Erythroblast (primary cell): ENCODE results near the gene CAPN7.
A peak's percentile ranks its signal among the peaks of the same experiment; 100 is the strongest.

Experiments
- DNase-seq, 2 experiments: peaks; one replicate each; lab custom pipeline; 2025; lab: John Stamatoyannopoulos, UW
- GATA1 ChIP-seq: IDR thresholded peaks from 2 replicates; pipeline ENCODE4 v1.6.1; 2011; ENCODE audit warnings: low read depth, mild to moderate bottlenecking, control low read depth, low read length, moderate library complexity
- POLR2A ChIP-seq: IDR thresholded peaks from 2 replicates; pipeline ENCODE4 v1.6.1; 2011; ENCODE audit warnings: mild to moderate bottlenecking, low read length

The CAPN7 gene

DNA sequence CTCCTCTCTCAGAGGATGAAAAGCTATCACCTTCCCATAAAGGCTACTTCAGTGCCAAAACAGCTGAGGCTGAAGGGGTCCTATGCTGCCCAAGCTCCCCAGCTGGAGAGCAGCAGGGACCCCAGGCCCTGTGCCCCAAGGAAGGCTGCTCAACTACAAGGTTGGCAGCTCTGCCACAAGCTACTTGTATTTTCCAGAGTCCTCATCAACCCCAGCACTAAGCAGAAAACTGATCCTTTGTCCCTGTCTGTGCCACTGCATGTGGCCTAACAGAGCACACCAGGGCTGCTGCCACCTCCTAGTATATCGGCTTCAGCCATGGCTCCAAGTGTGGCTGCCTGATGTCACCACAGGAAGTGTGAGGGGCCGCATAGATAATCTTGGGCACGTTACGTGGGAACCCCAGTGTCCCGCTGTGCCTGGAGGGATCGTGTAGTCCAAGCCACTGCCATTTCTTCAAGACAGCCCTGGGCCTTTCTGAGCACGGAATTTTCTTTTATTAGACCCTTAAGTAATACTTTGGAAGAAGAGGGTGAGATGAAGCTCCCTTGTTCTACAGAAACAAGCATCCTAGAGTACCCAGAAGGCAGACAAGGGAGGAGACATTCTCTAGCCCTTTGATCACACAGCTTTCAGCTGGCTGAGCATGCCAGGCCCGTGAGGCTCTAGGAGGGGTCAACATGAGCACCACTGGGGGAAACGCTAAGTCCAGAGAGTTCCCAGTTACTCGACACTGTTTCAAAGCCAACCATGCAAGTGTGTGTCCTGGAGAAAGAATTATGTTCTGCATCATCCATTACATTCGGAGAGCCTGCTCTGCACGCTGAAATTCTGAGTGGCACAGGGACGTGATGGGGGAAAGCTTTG is 60.7 kb downstream of the CAPN7 start:
- TF ChIP-seq GATA1 (no peak), POLR2A (no peak)
- DNase-seq: no peak

DNA sequence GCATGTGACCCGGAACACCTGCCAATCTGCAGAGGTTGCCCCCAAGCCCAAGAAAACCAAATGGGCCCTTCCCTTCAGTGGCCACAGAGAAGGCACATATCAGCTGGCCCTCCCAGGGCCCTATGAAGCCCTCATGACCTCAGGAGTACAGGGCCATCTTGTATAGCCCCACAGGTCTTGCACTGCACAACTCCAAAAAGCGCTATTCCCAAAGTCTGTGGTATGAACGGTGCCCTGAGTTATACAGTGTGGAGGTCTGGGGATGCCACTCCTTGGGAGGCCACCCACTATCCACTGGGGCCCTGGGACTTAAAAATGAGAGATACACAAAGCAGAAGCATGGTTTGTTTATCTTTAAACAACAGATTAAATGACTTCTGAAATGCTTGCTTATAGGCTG is 61.5 kb downstream of the CAPN7 start:
- no peak for DNase-seq

DNA sequence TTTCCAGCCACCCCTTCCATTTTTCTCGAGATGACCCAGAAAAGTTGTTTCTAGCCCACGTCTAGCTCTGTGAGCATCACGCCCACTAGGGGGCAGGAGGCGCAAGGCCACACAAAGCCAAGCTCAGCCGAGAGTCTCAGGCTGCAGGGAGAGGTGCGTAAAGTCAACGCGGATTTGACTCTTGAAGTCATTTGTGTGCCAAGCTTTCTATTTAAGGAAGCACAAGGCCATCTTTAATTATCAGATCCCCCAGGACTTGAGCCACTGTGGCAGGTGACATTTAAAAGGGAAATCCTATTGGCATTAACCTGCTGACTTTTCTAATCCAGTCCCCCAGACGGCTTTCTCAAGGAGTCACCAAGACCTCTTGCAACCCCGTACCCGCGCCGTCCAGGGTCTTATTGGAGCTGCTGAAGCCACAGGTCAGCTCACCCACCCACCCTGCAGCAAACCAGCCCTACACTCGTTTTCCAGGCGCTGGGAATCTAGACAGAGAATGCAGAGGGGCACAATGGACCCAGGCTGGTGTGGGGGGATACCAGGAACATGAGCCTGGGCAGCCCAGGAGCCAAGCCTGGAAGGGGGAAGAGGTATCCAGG is 62.1 kb downstream of the CAPN7 start:
- DNase-seq: peak; percentile 80 to 90
- TF ChIP-seq GATA1: no peak
- TF ChIP-seq POLR2A: no peak

More for the DNA sequence above, 61.5 kb downstream of the CAPN7 start:
- TF ChIP-seq POLR2A (no peak), GATA1 (no peak)

DNA sequence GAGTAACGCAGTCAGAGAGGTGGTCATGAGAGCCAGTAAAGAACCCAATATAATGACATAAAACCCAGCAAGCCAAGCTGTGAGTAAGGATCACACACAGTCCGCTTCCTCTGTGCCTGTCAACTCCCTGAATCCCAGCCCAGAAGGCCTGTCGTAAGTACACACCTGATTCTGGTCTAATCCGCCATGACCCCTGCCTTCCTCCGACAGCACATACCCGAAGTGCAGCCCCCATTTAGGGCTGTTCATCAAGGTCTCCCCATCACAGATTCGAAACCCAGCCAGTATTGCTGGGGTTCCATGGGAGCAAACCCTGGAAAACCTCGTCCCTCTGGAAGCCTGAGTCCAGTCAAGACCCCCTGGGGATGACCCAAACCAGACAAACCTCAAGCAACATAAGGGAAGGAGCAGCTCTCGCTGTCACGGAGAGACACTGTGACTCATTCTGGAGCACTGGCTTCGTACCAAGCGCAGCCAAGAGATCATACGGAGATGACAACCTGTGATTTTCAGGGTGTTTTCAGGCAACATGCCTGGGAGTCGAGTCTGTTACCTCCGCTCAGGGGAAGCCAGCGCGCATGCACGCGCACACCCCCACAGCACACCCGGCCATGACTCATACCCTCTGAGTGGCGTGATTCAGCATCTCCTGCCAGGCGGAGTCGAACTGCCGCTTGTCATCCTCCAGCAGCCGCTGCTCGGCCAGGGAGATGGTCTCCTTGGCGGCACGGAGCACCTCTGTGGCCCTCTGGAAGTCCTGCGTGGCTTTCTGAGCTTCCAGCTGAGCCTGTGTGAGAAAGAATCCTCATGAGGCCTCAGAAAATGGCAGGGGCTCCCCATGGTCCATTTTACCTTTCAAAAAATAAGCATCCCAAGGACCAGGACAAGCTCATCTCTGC is 63.3 kb downstream of the CAPN7 start:
- DNase-seq: peak; percentile 90 to 96
- TF ChIP-seq GATA1 (no peak), POLR2A (peak; percentile 64)

DNA sequence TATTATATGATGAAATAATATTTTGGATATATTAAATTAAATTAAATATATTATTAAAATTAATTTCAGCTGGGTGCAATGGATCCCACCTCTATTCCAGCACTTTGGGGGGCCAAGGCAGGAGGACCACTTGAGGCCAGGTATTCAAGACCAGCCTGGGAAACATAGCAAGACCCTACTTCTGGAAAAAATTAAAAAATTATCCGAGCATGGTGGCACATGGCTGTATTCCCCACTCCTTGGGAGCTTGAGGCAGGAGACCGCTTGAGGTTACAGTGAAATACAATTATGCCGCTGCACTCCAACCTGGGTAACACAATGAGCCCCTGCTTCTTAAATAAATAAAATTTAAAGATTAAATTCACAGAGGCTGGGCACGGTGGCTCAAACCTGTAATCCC is 65.0 kb downstream of the CAPN7 start:
- no peak for TF ChIP-seq GATA1
- TF ChIP-seq POLR2A: no peak
- no peak for DNase-seq

DNA sequence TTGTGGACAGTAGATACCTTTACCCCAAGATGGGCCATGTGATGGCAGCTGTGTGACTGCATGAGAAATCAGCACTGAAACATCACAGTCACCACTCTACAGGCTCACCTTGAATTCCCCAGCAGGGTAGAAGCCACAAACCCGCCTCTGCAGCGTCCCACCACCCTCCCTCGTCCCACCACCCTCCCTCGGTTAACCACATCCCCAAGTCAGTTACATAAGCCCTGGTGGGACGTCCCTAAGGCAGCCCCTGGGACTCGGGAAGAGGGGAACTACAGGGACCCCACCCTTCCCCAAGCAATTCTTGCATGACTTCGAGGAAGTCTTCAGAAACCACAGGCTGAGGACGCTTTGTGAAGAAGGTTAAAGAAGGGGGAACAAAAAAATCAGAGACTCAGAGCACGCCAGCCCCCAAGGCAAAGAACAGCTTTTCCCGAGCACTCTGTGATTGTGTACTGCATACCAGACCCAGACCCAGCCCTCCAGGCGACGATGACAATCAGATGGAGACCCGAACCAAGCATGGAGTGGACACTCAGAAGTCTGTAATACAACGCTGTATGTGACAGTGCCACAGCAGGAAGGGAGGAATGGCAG is 65.8 kb downstream of the CAPN7 start:
- no peak for DNase-seq
- TF ChIP-seq POLR2A: no peak
- no peak for TF ChIP-seq GATA1

DNA sequence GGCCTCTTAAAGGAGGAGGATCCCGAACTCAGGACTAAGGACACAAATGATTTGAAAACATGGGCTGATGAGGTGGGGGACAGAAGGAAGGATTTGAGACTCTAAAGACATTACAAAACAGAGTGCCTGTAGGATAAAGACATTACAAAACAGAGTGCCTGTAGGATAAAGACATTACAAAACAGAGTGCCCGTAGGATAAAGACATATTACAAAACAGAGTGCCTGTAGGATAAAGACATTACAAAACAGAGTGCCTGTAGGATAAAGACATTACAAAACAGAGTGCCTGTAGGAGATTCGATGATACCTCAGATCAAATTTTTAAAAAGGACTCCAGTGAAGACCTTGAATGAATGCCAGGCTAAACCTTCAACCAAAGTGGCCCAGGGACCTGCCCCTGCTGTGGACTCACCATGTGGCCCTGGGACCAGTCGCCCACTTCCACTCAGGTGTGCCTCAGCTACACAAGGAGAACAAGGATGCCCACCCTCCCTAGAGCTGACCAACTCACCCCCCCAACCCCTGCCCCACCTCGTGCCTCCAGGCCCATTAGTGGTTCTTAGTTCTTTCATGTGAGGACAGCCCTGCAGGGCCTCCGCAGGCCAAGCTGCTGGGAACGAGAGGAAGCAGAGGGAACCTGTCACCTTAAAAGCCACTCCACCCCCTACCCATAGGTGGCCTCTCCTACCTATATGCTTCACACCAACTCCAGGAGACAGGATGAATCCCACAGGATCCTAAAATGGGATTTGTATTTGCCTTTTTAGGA is 66.6 kb downstream of the CAPN7 start:
- no peak for DNase-seq
- TF ChIP-seq GATA1 (no peak), POLR2A (no peak)

DNA sequence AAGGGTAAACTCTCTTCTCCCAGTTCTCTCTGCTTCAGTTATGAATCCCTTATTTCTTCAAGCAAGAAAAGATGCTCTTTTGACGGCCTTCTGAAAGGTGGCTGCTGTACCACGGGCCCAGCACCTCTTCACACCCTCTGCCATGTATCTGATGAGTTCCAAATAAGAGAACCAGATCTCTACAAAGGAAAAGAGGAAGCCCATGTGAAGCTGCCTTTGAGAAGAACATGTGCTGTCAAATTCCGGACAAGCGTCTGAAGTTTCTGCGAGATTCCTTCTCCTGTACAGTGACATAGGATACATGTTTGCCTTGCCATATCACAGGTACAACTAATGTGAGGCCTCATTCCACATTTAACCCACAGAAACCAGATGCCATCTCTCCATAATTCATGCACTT is 67.2 kb downstream of the CAPN7 start:
- DNase-seq: no peak
- TF ChIP-seq GATA1 (no peak), POLR2A (no peak)

DNA sequence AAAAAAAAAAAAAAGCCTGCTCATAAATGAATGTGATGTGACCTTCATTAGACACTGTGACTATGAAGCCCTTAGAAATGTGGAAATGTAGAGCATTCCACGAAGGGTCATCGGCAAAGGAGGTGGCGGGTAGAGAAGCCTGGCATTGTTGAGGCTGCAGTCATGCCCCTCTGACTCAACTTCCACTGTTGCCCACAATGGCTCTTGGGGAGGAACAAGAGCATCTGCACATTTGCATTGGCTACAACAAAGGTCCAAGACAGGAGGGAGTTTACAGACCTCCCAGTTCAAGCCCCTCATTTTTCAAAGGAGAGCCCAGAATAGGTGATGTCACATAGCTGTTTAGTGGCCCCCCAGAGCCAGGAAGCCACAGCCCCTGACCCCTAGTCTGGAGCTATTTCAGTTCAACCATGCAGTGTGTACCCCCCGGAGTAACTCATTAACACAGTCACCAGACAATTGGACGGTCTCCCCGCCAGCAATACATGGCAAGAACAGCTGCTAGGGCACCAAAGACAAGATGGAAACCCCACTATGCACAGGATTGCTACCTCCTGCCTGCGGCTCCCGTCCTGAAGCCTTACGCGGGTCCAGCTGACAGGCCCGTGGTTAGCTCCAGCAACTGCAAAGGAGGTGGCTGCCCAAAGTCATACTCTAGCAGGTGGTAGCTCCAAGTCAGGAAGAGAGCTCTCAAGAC is 70.1 kb downstream of the CAPN7 start:
- no peak for DNase-seq
- TF ChIP-seq GATA1: no peak
- TF ChIP-seq POLR2A: no peak

DNA sequence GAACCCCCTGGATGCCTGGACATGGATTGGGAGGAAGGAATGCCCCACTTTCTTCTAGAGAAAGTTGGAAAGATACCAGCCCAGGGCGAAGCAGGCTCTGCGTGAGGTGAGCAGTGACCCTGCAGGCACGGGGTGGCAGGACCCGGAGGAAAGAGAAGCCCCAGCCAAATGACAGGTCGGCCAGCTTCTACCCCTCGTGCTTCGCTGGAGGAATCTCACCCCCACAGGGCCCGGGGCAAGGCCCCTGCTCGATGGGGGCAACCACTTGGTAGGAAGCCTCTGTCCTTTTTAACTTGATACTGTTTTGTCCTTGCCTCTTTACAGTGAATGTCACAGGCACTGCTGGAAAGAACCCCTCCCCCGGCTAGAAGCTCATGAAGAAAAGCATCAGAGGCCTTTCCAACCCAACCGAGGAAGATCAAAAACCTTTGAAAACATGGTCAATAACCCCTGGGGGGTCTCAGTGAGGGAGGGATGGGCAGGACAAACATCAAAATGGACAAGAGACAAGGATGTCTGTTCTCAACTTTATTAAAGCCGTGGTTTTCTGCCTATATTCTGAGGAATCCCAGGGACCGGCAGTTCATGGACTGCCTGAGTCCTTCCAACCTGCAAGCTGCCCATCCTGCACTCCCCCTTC is 71.9 kb downstream of the CAPN7 start:
- DNase-seq: no peak
- TF ChIP-seq GATA1 (no peak), POLR2A (no peak)

DNA sequence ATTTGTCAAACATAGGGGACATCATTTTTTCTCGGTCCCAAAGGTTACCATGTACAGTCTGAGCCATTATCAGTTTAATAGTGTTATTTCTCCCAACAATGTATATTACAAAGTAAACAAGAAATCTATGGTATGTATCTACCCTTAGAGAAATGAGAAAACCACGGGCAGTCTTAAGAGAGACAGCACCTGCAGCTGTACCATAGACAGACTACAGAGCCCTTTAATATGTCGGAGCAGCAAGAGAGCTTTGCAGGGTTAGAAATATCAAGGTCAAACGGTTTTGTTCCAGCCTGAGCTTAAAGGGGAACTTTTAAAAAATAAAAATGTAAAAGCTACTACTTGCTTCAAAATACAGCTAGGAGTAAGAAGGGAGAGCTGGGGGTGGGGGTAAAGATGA is 73.2 kb downstream of the CAPN7 start:
- DNase-seq: no peak
- no peak for TF ChIP-seq POLR2A
- TF ChIP-seq GATA1: no peak
